ENCODE data around the gene ACAD10.

- no peak for TF ChIP-seq CTCF (conservative IDR thresholded peaks at IDR 0.05 in 1 of 2, IDR thresholded peaks at IDR 0.05 in 1 of 2; ENCODE audit: extremely low read depth in 1 of 2, insufficient read depth in 1 of 2, low read depth in 1 of 2, low read length in 2 of 2)
- TF ChIP-seq EZH2 (IDR thresholded peaks at IDR 0.05; ENCODE audit: borderline replicate concordance, low read length), result no peak
These were observed 29.4 kb downstream of the ACAD10 start for GRCh38 chr12:111715279-111715678.

Data from mammary epithelial cell (primary cell).